Epithelial cell of prostate (primary cell): Measurements from ENCODE around the gene IL4I1.

Experiments
- DNase-seq: peaks from one replicate; pipeline ENCODE4 v3.0.0-alpha.2; 2011; ENCODE audit warnings: low read depth, low spot score
- H3K27ac ChIP-seq: fragments of 450-650 bp; 2 replicates; pipeline ENCODE4 v1.5.1; 2017; ENCODE audit warnings: mild to moderate bottlenecking

Gene IL4I1

DNA sequence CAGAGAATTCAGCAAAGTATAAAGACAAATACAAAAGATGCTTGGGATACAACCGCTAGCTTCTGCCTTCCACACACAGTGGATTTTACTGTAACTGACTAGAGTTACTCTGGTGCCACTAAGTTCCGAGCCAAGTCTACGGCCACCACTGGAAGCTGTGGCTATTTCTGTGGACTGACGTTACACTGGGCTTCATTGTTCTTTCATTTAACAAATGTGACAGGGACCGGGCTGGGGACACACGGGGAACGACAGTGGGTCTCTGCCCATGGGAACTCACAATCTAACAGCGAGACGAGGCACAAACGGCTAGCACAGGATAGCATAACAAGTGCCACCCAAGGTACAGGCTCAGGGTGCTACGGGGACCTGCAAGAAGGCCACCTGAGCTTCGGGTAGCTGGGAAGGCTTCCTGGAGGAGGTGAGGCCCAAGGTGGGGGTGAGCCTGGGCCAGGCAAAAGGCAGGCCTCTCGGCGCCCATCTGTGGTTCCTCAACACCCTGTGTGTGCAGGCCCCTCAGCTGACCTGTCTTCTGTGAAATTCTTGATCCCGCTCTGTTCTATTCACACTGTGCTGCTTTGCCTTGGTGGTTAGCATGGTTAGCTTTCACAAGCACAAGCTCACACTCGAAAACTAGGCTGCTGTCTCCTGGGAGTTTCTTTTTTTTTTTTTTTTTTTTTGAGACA is 10.3 kb upstream of the IL4I1 start:
- H3K27ac ChIP-seq = no peak overlapping the region
- DNase-seq = no peak

DNA sequence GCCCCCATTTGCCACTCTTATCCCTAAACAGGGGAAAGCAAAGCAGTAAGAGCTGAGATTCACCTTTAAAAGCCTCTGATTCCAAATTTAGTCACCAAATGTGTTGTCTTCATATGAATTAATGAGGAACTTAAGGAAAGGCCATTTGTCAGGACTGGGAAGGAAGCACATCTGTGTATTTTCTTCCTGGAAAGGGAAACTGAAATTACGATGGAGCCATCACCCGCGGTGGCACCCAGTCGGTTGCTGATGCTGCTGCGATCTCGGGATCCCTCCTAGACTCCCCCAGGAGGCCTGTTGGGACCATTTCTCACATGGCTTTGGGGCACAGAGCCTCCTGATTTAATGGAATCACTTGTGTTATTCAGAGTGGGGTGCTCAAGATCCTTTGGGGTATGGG is 7.4 kb upstream of the IL4I1 start:
- H3K27ac ChIP-seq = no peak overlapping the region
- no peak for DNase-seq

DNA sequence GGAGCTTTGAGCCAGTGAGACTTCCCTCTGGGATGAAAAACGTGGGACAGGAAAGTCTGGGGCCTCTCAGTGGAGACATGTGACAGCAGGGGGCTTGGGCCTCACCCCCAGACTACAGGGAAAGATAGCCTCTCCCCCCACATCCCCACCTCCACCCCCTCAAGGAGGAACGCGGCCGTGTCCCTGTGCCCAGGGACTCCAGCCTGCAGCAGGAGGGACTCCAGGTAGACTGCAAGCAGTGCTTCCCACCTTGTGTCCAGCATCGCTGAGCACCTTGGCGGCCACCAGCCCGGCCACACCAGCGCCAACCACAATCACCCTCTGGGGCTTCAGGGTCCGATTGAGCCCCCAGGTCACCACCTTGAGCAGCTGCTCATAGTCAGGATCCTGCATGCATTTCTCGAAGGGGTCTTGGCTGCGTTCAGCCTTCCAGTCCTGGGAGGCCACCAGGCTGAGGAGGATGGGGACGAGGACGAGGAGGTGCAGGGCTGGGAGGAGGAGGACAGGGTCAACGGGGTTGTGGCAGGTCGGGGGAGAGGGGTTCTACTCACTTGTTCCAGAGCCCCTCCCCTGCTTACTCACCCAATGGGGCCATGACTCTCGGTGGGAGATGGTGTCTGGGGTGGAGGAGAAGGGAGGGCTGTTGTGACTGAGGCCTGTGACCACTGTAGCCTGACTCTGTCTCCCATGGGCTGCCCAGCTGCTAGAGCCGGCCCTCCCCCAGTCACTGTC is 955 bp downstream of the IL4I1 start:
- no peak overlapping the region for H3K27ac ChIP-seq
- DNase-seq = no peak

DNA sequence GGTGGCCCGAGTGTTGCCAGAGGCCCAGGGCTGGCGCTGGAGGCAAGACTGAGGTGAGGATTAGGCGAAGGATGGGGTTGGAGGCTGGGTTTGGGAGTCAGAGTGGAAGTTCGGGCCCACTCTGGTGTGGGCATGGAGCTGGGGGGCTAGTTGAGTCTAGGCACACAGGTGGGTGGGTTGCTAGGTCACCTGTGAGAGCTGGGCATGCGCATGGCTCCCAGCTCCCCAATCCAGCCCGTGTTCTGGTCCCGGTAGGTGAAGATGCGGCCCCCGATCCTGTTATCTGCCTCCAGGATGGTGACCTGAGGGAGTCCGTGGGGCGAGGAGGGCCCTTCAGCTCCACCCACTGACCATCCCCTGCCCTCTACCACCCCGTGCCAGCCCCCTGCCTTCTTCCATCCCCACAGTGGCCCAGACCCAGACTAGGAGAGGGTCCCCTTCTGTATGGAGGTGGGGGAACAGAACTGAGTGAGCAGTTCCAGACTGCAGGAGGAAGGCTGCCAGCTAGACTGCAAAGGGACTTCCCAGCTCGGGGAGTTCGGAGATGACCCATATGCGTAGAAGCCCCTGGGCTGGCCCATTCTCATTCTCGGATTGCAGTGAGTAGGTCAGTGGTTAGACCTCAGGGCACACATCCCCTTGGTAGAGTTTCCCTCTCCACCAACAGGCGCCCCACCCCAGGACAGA is 1.7 kb downstream of the IL4I1 start:
- no peak for DNase-seq
- H3K27ac ChIP-seq = no peak overlapping the region

DNA sequence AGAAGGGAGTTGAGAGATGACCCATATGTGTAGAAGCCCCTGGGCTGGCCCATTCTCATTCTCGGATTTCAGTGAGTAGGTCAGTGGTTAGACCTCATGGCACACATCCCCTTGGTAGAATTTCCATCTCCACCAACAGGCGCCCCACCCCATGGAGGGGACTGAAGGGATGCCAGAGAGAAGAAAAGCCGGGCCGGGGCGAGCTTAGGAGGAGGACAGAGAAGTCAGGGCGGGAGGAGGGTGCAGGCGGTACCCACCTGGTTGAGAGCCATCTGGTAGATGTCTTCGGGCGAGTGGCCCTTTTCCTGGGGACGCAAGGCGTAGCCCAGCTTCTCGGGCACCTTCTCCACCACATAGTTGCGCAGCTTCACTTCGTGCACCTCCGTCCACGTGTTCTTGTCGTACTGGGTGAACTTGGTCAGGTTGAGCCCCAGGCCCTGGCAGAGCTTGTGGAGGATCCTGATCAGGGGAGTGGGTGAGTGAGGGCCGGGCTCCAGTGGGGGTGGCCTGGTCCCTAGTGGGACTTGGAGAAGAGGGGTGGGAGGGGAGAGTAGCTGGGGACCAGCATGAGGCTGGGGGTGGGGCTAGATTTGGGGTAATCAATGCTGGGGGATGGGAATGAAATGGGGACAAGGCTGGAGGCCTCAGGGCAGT is 2.5 kb downstream of the IL4I1 start:
- no peak overlapping the region for H3K27ac ChIP-seq
- DNase-seq = no peak

DNA sequence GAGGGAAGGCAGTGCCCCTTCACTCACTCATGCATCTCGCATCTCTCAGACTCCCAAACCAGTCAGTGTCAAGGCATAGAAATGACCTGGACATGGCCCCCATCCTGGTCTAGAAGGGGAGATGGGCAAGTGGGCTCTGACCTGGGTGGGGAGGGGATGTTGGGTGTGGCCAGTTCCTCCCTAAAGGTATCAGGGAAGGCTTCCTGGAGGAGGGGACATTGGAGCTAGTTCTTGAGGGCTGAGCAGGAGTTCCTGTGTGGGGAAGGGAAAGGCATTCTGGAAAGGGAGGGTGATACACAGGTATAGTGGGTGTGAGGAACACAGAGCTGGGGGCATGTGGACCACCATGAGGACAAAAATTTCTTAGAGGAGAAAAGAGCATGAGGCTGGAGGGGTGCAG is 4.0 kb downstream of the IL4I1 start:
- H3K27ac ChIP-seq = no peak overlapping the region
- no peak for DNase-seq

DNA sequence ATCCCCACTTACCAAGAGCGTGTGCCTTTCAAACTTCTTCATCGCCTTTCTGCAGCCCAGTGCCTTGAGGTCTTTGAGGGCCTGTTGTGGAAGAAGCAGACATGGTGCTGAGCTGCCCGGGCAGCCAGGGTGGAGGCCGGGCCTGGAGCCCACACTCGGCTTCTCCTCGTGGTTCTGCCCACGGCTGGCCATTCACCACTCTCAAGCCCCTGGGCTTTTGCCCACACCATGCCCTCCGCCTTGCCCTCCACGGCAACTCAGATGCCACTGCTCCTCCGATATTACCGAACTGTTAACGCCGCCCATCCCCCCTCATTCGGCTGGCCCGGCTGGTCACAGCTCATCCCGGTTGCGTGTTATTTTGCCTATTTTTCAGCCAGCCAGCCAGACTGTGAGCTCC is 5.3 kb downstream of the IL4I1 start:
- H3K27ac ChIP-seq = no peak overlapping the region

DNA sequence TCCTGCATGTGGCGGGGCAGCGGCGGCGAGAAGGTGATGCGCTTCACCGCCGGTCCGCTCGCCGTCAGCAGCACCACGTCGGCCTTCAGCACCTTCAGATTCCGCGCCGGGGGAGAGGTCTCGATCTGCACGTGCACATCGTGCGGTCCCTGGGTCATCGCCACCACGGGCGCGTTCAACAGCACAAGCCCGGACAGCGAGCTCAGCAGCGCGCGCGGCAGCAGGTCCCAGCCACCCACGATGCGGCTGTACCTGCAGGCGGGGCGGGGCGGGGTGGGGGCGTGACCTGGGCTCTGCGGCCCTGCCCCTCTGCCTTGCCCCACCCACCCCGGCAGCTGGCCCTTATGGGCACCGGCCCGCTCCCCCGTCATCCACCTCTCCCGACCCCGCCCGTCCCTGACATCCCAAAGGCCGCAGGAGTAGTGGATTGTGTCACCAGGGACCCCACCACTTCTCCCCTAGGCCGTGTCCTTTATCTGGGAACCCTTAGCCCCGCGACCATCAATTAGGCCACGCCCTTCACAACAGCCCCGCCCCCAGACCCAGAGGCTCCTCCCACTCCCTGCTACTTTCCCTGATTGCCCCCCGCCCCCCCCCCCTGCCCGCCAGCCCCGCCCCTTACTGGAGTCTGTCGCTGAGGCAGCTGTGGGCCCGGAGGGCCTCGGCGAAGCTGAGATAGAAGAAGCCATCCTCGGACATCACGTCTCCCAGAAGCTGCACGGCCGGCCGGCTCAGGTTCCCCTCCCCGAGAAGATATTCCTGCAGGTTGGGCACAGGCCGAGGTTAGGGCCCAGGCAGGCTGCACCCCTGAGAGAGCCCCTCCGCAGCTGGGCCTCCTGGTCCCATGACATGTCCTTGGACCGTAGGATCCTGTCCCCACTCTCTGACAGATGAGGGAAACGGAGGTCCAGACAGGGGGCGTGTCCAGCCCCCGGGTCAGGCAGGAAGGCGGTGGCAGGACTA is 6.1 kb downstream of the IL4I1 start:
- no peak overlapping the region for H3K27ac ChIP-seq
- DNase-seq = no peak

More for the DNA sequence above, 5.3 kb downstream of the IL4I1 start:
- no peak for DNase-seq

DNA sequence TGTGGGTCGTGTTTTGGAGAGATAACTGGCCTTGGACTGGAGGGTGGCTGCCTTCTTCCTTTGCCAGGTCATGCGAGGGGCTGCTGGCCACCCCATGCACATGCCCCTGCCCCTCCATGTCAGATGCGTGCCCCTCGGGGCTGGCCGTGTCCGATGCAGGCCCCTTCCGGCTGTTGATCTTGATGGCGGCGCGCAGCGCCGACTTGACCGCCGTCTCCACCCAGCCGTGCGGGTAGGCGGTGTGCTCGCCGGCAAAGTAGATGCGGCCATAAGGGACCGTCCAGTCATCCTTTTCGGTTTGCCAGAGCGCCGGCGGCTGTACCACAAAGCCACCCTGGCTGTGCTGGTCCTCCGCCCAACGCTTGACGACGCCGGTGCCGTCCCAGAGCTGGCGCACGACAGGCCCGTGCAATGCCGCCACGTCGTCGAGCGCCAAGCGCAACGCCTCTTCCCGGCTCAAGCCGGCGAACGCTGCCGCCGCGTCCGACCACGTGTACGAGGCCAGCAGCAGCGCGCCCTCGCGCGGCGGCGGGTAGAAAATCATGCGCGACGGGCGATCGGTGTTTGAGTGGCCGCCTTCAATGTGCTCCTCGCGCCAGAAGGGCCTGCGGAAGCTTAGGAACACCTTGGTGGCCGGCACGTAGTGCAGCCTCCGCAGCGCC is 6.9 kb downstream of the IL4I1 start:
- DNase-seq = no peak
- H3K27ac ChIP-seq = no peak overlapping the region

DNA sequence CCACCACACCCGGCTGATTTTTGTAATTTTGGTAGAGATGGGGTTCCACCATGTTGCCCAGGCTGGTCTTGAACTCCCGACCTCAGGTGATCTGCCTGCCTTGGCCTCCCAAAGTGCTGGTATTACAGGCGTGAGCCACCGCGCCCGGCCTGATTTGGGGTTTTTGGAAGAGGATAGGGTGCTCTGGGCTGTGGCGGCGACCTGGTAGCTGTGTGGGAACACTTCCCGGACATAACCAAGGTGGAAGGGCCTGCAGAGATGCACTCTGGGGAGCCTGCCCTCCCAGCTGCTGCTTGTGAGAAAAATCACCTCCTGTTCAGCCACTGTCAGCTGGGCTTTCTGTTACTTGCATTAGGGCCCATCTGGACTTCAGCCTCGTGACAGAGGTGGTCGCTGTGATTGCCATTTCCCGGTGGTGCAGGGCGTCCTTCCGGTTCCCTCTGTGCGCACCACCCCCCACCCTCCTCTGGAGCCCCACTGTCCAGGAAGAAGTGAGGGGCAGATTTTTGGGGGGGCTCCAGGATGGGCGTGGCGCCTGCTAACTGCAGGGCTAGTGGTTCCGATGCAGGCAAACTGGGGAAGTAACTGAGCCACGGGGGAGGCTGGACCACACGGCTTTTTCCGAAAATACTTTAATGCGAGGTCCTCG is 7.5 kb downstream of the IL4I1 start:
- DNase-seq = no peak
- H3K27ac ChIP-seq = no peak overlapping the region

DNA sequence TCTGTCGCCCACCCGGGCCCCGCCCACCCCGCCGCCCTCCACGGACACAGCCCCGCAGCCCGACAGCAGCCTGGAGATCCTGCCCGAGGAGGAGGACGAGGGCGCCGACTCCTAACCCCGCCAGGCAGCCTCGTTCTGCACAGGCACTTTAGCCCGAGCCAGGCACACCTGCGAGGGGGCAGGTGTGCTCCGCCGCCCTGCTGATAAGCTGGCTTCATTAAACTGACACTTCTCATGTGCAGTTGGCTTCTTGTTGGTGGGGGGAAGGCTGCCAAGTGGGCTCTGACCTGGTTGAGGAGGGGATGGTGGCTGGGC is 8.2 kb downstream of the IL4I1 start:
- H3K27ac ChIP-seq = no peak overlapping the region
- no peak for DNase-seq

DNA sequence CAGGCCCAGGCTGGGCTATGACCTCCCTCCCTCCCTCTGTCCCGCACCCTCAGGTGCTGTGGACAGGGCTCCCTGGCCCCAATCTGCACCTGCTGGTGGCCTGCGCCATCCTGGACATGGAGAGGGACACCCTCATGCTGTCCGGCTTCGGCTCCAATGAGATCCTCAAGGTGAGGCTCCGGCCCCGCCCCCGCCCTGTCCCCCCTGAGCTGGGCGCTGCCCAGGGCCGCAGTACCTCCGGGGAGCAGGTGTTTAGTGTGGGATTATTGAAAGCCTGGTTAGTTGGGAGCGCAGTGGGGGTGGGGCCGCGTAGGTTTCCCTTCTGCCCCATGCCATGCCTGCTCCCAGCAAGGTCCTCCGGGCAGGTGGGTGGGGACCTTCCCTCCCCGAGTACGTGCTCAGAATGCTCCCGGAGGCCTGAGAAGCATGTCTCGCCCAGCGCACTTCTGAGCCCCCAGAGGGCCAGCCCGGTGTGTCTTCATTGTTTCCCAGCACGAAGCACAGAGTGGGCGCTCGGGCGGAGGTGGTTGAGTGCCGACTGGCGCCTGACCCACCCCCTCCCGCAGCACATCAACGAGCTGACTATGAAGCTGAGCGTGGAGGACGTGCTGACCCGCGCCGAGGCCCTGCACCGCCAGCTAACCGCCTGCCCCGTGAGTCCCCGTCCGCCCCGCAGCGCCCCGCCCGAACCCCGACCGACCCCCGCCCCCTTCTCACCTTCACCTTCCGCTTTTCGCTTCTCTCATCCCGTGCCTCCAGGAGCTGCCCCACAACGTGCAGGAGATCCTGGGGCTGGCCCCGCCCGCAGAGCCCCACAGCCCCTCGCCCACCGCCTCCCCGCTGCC is 8.8 kb downstream of the IL4I1 start:
- DNase-seq = no peak
- H3K27ac ChIP-seq = no peak overlapping the region

DNA sequence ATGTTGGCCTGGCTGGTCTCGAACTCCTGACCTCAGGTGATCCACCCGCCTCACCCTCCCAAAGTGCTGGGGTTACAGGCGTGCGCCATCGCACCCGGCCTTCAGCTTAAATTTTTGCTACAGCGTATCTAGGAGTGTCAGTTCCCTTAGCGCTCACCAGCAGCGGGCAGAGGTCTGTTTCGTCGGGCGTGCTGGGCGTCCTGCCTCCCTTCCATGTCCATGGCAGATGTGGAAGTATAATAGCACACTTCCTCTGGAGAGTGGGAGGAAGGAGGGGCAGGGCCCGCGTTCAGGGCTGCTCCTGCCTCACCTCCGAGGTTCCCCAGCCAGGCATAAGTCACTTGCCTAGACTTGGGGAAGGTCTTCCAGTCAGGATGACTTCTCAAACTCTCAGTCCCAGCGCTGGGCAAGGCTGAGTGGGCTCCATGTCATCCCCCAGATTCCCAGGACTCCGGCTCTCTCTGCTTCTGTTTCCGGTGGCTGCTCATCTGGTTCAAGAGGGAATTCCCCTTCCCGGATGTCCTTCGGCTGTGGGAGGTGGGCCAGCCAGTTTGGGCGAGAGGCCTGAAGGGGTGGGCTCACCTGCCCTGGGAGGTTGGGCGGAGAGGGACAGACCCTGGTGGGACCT is 9.5 kb downstream of the IL4I1 start:
- DNase-seq = no peak
- no peak overlapping the region for H3K27ac ChIP-seq

DNA sequence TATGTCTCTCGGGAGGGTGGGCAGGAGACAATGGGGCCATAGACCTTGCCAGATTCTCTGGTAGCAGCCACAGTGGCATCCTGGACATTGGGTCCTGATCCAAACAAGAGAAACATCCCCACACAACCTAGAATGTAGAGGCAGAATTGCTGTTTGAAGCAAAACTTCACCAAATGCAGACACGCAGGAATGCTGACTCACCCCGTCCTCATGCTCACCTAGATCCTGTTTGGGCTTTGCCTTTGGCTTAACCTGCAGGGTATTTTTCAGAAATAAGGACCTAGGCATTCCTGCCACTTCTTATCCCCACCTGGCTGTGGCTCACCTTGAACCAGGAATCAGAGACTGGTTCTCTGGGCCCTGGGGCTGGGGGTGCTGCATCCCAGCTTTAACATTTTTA is 11.9 kb downstream of the IL4I1 start:
- DNase-seq = no peak
- no peak overlapping the region for H3K27ac ChIP-seq

DNA sequence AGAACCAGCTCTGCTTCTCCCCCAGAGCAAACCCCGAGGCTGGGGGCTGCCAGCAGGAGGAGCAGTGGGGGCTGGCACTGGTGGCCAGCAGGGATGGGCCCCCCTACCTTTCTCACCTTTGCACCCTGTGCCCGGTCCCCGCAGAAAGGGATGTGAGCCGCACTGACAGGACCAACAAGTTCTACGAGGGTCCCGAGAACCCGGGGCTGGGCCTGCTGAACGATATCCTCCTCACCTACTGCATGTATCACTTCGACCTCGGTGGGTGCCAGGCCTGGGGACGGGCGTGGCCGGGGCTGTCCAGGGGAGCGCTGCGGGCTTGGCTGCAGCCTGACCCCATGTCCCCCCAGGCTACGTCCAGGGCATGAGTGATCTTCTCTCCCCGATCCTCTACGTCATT is 12.6 kb downstream of the IL4I1 start:
- no peak for DNase-seq
- no peak overlapping the region for H3K27ac ChIP-seq

DNA sequence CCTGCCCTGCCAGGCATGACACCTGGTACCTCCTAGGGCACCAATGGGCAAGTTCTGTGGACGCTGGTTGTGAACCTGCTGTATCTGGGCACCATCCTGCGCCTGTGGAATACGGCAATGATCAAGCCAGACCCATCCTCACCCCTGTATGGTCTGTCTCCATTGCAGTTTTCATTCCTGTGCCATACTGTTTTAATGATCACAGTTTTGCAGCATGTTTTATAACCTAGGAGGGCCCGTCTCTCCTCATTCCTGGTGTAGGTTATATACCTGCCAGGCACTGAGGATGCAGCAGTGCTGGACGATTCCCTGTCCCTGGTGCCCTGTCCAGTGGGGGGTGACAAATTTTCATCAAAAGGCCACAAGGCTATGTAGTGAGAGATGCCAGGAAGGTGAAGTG is 13.6 kb downstream of the IL4I1 start:
- DNase-seq = no peak
- no peak overlapping the region for H3K27ac ChIP-seq

DNA sequence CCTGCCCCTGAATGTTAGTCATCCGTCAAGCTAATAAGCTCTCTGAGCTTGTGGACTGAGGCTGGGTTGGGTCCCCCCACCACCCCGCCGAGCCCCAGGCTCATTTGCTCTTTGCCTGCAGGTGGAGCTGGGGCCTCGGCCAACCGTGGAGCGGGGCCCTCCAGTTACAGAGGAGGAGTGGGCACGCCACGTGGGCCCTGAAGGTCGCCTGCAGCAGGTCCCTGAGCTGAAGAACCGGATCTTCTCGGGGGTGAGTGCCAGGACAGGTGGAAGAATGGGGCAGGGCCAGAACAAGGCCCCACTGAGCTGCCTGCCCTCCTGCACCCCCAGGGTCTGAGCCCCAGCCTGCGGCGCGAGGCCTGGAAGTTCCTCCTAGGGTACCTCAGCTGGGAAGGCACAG is 14.0 kb downstream of the IL4I1 start:
- H3K27ac ChIP-seq = no peak overlapping the region
- DNase-seq = no peak
